NCI-H146 treated with DMSO at 0.1 percent for 48 hours (cell line): ENCODE results near the gene KIF5B.

Source experiments
- DNase-seq: peaks from one replicate; lab custom pipeline; 2025; ENCODE audit not compliant: unreplicated experiment; lab: John Stamatoyannopoulos, UW

Gene KIF5B

GRCh38 chr10:31962826-31963588 lies 93.2 kb downstream of the KIF5B start:
- DNase-seq = no peak

DNA sequence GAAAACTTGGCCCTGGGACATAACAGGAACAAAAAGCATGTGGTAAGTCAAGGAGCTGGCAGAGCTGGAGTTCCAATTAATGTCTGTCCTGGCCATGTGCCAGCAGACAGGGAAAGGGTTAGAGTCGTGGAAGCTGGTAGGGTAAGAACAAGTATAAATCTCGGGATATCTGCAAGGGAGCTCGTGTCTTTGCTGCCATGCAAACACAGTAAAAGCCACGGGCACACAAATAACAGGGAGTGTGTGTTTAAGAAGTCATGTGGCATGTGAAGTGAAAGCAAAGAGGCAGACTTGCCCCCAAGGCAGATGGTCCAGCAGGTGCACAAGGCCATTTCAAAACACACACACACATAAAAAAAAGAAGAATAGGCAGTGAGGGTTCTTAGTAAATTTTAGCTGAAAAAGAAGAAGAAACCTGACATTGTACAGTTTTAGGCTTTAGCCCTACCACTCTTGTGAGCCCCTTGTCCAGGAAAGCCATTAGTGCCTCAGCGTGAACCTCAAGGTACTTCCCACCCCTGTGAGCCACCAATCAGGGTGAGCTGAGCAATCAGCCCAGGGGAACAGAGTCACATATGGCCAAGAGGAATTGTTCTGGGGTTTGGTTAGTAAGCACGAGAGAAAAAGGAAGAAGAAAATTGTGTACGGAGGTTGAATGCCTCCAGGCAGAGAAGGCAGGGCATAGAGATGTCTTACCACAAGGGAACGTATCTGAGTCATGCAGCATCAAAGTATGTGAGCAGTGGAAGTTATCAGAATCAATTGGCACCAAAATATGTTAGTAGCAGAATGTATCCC lies 94.7 kb downstream of the KIF5B start:
- peak; percentile 58 for DNase-seq

GRCh38 chr10:31959461-31960173 lies 96.6 kb downstream of the KIF5B start:
- DNase-seq = no peak
